ENCODE data around the gene CD247.
A peak's percentile ranks its signal among the peaks of the same experiment; 100 is the strongest.

Gene CD247

GRCh38 chr1:167412072-167412471 lies 106.3 kb downstream of the CD247 start:
- TF ChIP-seq ARNTL (CRISPR knock-in tag; IDR thresholded peaks at IDR 0.05; ENCODE audit: borderline replicate concordance, low read depth): no peak
- TF ChIP-seq BACH2 (CRISPR knock-in tag; IDR thresholded peaks at IDR 0.05; ENCODE audit: borderline replicate concordance): no peak
- no peak for TF ChIP-seq RARB (CRISPR knock-in tag; IDR thresholded peaks at IDR 0.05)
- TF ChIP-seq TOX (CRISPR knock-in tag; IDR thresholded peaks at IDR 0.05; ENCODE audit: borderline replicate concordance): no peak
- TF ChIP-seq ZFP3 (CRISPR knock-in tag; IDR thresholded peaks at IDR 0.05): no peak
- TF ChIP-seq CSDC2 (CRISPR knock-in tag; IDR thresholded peaks at IDR 0.05): no peak
- no peak for TF ChIP-seq ESRRG (CRISPR knock-in tag; IDR thresholded peaks at IDR 0.05)
- TF ChIP-seq TCF4 (CRISPR knock-in tag; IDR thresholded peaks at IDR 0.05; ENCODE audit: borderline replicate concordance): no peak
- TF ChIP-seq ISL1 (CRISPR knock-in tag; IDR thresholded peaks at IDR 0.05): no peak
- TF ChIP-seq TSHZ2 (CRISPR knock-in tag; IDR thresholded peaks at IDR 0.05): no peak
- TF ChIP-seq OSR1 (CRISPR knock-in tag; IDR thresholded peaks at IDR 0.05): no peak
- no peak for TF ChIP-seq POU6F1 (CRISPR knock-in tag; IDR thresholded peaks at IDR 0.05; ENCODE audit: borderline replicate concordance, low read depth)
- TF ChIP-seq PATZ1 (CRISPR knock-in tag; IDR thresholded peaks at IDR 0.05; ENCODE audit: borderline replicate concordance): no peak
- TF ChIP-seq CREB5 (CRISPR knock-in tag; IDR thresholded peaks at IDR 0.05; ENCODE audit: low read depth): no peak
- no peak for TF ChIP-seq ZNF565 (CRISPR knock-in tag; conservative IDR thresholded peaks at IDR 0.05; ENCODE audit: low read depth)
- no peak for TF ChIP-seq SNAI2 (CRISPR knock-in tag; IDR thresholded peaks at IDR 0.05)
- ATAC-seq: no peak

GRCh38 chr1:167409183-167409582 lies 109.1 kb downstream of the CD247 start:
- TF ChIP-seq PPARA (CRISPR knock-in tag; IDR thresholded peaks at IDR 0.05; ENCODE audit: borderline replicate concordance): no peak
- no peak for TF ChIP-seq BACH2 (CRISPR knock-in tag; IDR thresholded peaks at IDR 0.05; ENCODE audit: borderline replicate concordance)
- no peak for TF ChIP-seq SNAI2 (CRISPR knock-in tag; IDR thresholded peaks at IDR 0.05)
- no peak for TF ChIP-seq GLIS3 (CRISPR knock-in tag; IDR thresholded peaks at IDR 0.05)
- peak; percentile 54; the same call in 2 of the 3 replicates for ATAC-seq

GRCh38 chr1:167408355-167408754 lies 110.0 kb downstream of the CD247 start:
- ATAC-seq: no peak
- TF ChIP-seq CSDC2 (CRISPR knock-in tag; IDR thresholded peaks at IDR 0.05): no peak
- no peak for TF ChIP-seq CREB5 (CRISPR knock-in tag; IDR thresholded peaks at IDR 0.05; ENCODE audit: low read depth)
- no peak for TF ChIP-seq PATZ1 (CRISPR knock-in tag; IDR thresholded peaks at IDR 0.05; ENCODE audit: borderline replicate concordance)
- TF ChIP-seq ISL1 (CRISPR knock-in tag; IDR thresholded peaks at IDR 0.05): no peak
- TF ChIP-seq ZFP30 (CRISPR knock-in tag; IDR thresholded peaks at IDR 0.05): no peak
- TF ChIP-seq ZNF565 (CRISPR knock-in tag; conservative IDR thresholded peaks at IDR 0.05; ENCODE audit: low read depth): no peak
- TF ChIP-seq ARNTL (CRISPR knock-in tag; IDR thresholded peaks at IDR 0.05; ENCODE audit: borderline replicate concordance, low read depth): no peak
- no peak for TF ChIP-seq TSHZ2 (CRISPR knock-in tag; IDR thresholded peaks at IDR 0.05)
- no peak for TF ChIP-seq RARB (CRISPR knock-in tag; IDR thresholded peaks at IDR 0.05)
- TF ChIP-seq OSR1 (CRISPR knock-in tag; IDR thresholded peaks at IDR 0.05): no peak
- no peak for TF ChIP-seq ESRRG (CRISPR knock-in tag; IDR thresholded peaks at IDR 0.05)
- no peak for TF ChIP-seq SNAI2 (CRISPR knock-in tag; IDR thresholded peaks at IDR 0.05)
- no peak for TF ChIP-seq TOX (CRISPR knock-in tag; IDR thresholded peaks at IDR 0.05; ENCODE audit: borderline replicate concordance)
- TF ChIP-seq ZNF8 (CRISPR knock-in tag; IDR thresholded peaks at IDR 0.05): no peak
- no peak for TF ChIP-seq ZFP3 (CRISPR knock-in tag; IDR thresholded peaks at IDR 0.05)
- no peak for TF ChIP-seq ZC3H10 (CRISPR knock-in tag; IDR thresholded peaks at IDR 0.05)
- no peak for TF ChIP-seq ZNF70 (CRISPR knock-in tag; IDR thresholded peaks at IDR 0.05)
- no peak for TF ChIP-seq PPARA (CRISPR knock-in tag; IDR thresholded peaks at IDR 0.05; ENCODE audit: borderline replicate concordance)
